WERI-Rb-1 (cell line): Measurements from ENCODE around the gene AKR1C4.
"Not testable (repeated sequence)": the region's sequence is repeated elsewhere in the genome, so short reads cannot be mapped to it uniquely, and the experiment has no call there.

Experiments used
- DNase-seq: peaks from one replicate; pipeline ENCODE4 v3.0.0-alpha.2; 2020
- H3K27ac ChIP-seq: fragments of 250-450 bp; sonication (Bioruptor Pico); 2 replicates; pipeline ENCODE4 v1.5.1; 2020; ENCODE audit warnings: mild to moderate bottlenecking, moderate library complexity
- H3K27me3 ChIP-seq: fragments of 250-450 bp; sonication (Bioruptor Pico); 2 replicates; pipeline ENCODE4 v1.5.1; 2021; ENCODE audit warnings: mild to moderate bottlenecking, low read depth, moderate library complexity; ENCODE audit not compliant: insufficient read depth, severe bottlenecking
- H3K36me3 ChIP-seq: fragments of 250-450 bp; sonication (Bioruptor Pico); 2 replicates; pipeline ENCODE4 v1.5.1; 2020; ENCODE audit warnings: mild to moderate bottlenecking, moderate library complexity
- H3K4me3 ChIP-seq: 2 replicates; pipeline ENCODE4 v1.5.1; 2011; ENCODE audit warnings: low read depth, mild to moderate bottlenecking, control low read depth, low read length
- H3K9me3 ChIP-seq: fragments of 250-450 bp; sonication (Bioruptor Pico); 2 replicates; pipeline ENCODE4 v1.5.1; 2021; ENCODE audit warnings: mild to moderate bottlenecking, moderate library complexity; ENCODE audit not compliant: severe bottlenecking
- CTCF ChIP-seq: IDR thresholded peaks from 2 replicates; pipeline ENCODE4 v1.5.1; 2011; ENCODE audit warnings: low read depth, mild to moderate bottlenecking, control low read depth, inconsistent platforms, low read length

The AKR1C4 gene

GRCh38 chr10:5210261-5210660 is 13.6 kb downstream of the AKR1C4 start:
- DNase-seq, H3K36me3 ChIP-seq, H3K27me3 ChIP-seq, H3K9me3 ChIP-seq, H3K4me3 ChIP-seq, H3K27ac ChIP-seq: not testable (repeated sequence)
- TF ChIP-seq CTCF = 0 out of 2 replicates have a peak, but pooled peaks have one; percentile 13

GRCh38 chr10:5211696-5212536 is 15.3 kb downstream of the AKR1C4 start:
- no peak for DNase-seq
- Histone ChIP-seq H3K4me3 (no peak overlapping the region), H3K27ac (no peak overlapping the region), H3K9me3 (no peaks in the 10 kb centered on the region), H3K36me3 (no peaks in the 10 kb centered on the region), H3K27me3 (no peaks in the 10 kb centered on the region)
- no peak for TF ChIP-seq CTCF

DNA sequence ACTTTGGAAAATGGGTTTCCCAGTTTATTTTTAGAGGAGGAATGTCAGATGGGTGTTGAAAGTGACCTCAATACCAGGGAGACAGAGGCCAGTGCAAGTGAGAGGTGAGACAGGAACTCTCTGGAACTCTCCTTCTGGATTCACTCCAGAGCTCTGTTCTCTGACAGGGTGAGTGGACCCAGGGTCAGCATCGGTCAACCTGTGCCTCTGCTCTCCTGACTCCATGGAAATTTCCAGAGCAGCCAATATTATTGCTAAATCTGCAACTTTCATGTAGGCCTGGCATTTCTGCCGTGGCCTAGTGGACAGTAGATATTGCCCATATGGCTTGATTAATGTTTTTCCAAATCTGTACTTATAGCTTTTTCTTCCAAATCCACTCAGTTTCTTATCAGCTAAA is 20.2 kb downstream of the AKR1C4 start:
- no peak for TF ChIP-seq CTCF
- DNase-seq = no peak
- Histone ChIP-seq H3K36me3 (no peaks in the 10 kb centered on the region), H3K4me3 (no peak overlapping the region), H3K27ac (no peak overlapping the region), H3K27me3 (no peaks in the 10 kb centered on the region), H3K9me3 (no peaks in the 10 kb centered on the region)

GRCh38 chr10:5219262-5219661 is 22.6 kb downstream of the AKR1C4 start:
- H3K4me3 ChIP-seq = no peak overlapping the region
- no peak overlapping the region for H3K27ac ChIP-seq
- no peak for TF ChIP-seq CTCF
- H3K9me3 ChIP-seq = no peaks in the 10 kb centered on the region
- H3K27me3 ChIP-seq = no peaks in the 10 kb centered on the region
- no peaks in the 10 kb centered on the region for H3K36me3 ChIP-seq
- DNase-seq = no peak

- H3K27ac ChIP-seq, DNase-seq, H3K36me3 ChIP-seq, H3K27me3 ChIP-seq, H3K4me3 ChIP-seq, H3K9me3 ChIP-seq: not testable (repeated sequence)
These were observed 26.3 kb downstream of the AKR1C4 start for GRCh38 chr10:5222942-5223341.

GRCh38 chr10:5229019-5229418 is 32.4 kb downstream of the AKR1C4 start:
- no peaks in the 10 kb centered on the region for H3K36me3 ChIP-seq
- TF ChIP-seq CTCF = no peak

More at GRCh38 chr10:5229019-5229418, 32.4 kb downstream of the AKR1C4 start:
- Histone ChIP-seq H3K27ac (no peak overlapping the region), H3K27me3 (no peaks in the 10 kb centered on the region), H3K9me3 (no peaks in the 10 kb centered on the region), H3K4me3 (no peak overlapping the region)
- no peak for DNase-seq
